ENCODE results near the gene CCDC183. TPM values are rescaled to one million over a fixed set of nuclear protein-coding genes. Genes with fewer than 3 reads are reported as not detected.
"Not testable (repeated sequence)": the region's sequence is repeated elsewhere in the genome, so short reads cannot be mapped to it uniquely, and the experiment has no call there.

The CCDC183 gene
- total and polyA plus RNA-seq, 10 donors = 0.41 to 1.6 (median 0.69) TPM

DNA sequence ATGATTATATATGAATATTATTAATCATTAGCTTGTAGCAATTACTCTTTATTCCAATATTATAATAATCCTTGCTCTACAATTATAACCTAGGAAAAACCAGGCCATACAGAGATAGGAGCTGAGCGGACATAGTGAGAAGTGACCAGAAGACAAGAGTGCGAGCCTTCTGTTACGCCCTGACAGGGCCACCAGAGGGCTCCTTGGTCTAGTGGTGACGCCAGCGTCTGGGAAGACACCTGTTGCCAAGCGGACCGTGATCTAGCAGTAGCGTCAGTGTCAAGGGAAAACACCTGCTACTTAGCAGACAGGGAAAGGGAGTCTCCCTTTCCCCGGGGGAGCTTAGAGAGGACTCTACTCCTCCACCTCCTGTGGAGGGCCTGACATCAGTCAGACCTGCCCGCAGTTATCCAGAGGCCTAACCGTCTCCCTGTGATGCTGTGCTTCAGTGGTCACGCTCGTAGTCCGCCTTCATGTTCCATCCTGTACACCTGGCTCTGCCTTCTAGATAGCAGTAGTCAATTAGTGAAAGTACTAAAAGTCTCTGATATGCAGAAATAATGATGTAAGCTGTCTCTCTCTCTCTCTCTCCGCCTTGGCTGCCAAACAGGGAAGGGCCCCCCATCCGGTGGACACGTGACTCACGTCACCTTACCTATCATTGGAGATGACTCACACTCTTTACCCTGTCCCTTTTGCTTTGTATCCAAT lies 29.6 kb upstream of the CCDC183 start:
- Histone ChIP-seq H3K27me3 (replicated peaks in 1 of 7) (peaks cover 0 to 60% (median 8%) of the 10 kb centered on the region in 7 donors), H3K4me1 (peaks cover 0 to 46% (median 10%) of the 10 kb centered on the region in 6 donors), H3K27ac (peak overlapping the region in 4 of 8 donors; percentile 33 to 55 (median 44))
- peak in 6 of 11 experiments; percentile 16 to 54 (median 44) for TF ChIP-seq CTCF (IDR thresholded peaks at IDR 0.05 in 8 of 11, conservative IDR thresholded peaks at IDR 0.05 in 3 of 11)
- 38 to 51% (median 43%) methylated on average over 11 to 18 of the region's 18 CpGs for WGBS, 5 donors
- H3K9me3 ChIP-seq; H3K36me3 ChIP-seq; DNase-seq; H3K4me3 ChIP-seq; intact Hi-C loops (cut with DNase I; ENCODE audit: low total_unique reads): not testable (repeated sequence)

DNA sequence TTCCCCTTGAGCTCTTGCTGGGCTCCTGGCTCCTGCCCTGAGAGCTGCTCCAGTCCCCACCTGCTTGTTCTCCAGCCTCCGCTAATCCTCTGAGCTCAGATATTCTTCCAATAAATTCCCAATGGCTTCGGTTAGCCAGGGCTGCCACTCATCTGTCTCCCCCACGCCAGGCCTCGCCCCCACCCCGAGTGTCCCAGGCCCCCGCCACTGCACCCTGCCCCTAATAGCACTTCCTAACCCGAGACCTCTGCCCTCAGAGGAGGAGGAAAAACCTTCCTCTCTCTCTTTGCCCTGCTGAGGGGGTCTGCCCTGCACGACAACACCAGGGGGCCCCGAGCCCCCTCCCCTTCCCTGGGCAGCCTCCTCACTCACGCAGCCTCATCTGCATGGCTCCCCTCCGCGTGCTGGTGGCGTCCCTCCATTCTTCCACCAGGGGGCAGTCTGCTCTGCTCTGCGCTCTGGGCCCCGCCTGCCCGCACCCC lies 26.4 kb upstream of the CCDC183 start:
- Histone ChIP-seq H3K27ac (no peak overlapping the region), H3K36me3 (no peaks in the 10 kb centered on the region), H3K9me3 (peaks cover 0 to 10% (median 7%) of the 10 kb centered on the region in 8 donors), H3K4me1 (peaks cover 0 to 38% (median 12%) of the 10 kb centered on the region in 6 donors), H3K27me3 (replicated peaks in 1 of 7) (peaks cover 0 to 28% (median 0%) of the 10 kb centered on the region in 7 donors), H3K4me3 (no peak overlapping the region)
- intact Hi-C loops (cut with DNase I; ENCODE audit: low total_unique reads) = no loop called here
- DNase-seq = no peak
- WGBS, 5 donors = 6 to 16% (median 11%) methylated on average over 6 to 16 of the region's 16 CpGs
- TF ChIP-seq CTCF (IDR thresholded peaks at IDR 0.05 in 8 of 11, conservative IDR thresholded peaks at IDR 0.05 in 3 of 11) (peak in 9 of 11 experiments; percentile 24 to 78 (median 60)), POLR2AphosphoS5 (IDR thresholded peaks at IDR 0.05) (no peak), POLR2A (IDR thresholded peaks at IDR 0.05) (no peak)

DNA sequence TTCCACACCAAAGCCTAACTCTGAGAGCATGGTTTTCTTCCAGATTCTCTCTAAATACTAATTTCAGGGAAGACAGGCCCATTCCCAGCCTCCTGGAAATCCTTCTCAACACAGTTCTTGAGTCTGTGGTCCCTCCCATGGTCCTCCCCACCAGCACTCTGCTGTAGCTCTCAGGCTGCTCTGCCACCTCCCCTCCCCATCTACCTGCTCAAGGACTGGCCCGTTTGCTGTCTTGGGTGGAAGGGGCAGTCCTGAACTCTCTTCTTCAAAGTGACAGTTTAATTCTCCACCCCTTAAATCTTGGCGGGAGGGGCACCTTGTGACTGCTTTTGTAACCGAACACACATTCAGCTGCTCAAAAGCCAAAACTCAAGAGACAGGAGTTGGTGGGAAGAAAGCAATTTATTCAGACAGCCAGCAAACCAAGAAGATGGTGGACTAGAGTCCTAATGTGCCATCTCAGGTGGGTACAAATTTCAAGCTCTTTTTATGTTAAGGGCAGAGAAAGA lies 24.2 kb upstream of the CCDC183 start:
- intact Hi-C loops (cut with DNase I; ENCODE audit: low total_unique reads) = no loop called here
- WGBS, 5 donors = 65 to 81% (median 78%) methylated on average over 3 of the region's 3 CpGs
- H3K36me3 ChIP-seq = no peaks in the 10 kb centered on the region
- peaks cover 0 to 18% (median 7%) of the 10 kb centered on the region in 6 donors for H3K4me1 ChIP-seq
- H3K27ac ChIP-seq = no peak overlapping the region
- no peak overlapping the region for H3K4me3 ChIP-seq
- peaks cover 0 to 22% (median 0%) of the 10 kb centered on the region in 7 donors for H3K27me3 ChIP-seq (replicated peaks in 1 of 7)
- TF ChIP-seq CTCF (IDR thresholded peaks at IDR 0.05 in 8 of 11, conservative IDR thresholded peaks at IDR 0.05 in 3 of 11) = no peak
- TF ChIP-seq POLR2AphosphoS5 (IDR thresholded peaks at IDR 0.05) = no peak
- TF ChIP-seq POLR2A (IDR thresholded peaks at IDR 0.05) = no peak
- H3K9me3 ChIP-seq = peaks cover 0 to 10% (median 7%) of the 10 kb centered on the region in 8 donors
- DNase-seq = no peak

DNA sequence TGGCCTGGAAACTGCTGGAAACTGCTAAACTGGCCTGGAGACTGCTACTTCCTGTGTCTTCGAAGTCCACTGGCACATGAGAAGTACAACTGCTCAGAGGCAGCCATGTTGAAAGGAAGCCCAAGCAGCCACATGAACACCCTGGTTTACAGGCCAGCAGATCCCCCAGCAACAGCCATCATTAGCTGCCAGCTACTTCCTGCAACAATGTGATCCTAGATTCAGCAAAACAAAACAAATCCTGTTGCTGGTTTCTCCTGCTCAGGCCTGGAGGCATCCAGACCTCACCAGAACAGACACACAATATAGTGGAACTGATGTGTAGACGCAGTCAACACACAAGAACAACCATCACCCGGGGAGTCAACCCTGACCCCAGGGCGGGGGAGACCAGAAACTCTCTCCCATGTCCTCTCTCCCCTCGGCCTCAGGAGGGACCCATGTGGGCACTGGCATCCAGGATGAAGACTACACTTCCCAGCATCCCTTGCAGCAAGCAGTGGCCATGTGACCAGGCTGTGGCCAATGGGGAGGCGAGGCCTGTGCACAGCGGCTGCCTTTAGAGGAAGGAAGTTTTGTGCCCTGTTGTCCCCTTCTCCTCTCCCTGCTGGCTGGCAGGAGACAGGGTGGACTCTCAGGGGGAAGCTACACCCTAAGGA lies 22.6 kb upstream of the CCDC183 start:
- Histone ChIP-seq H3K4me1 (peaks cover 0 to 9% (median 2%) of the 10 kb centered on the region in 6 donors), H3K4me3 (no peak overlapping the region), H3K27me3 (replicated peaks in 1 of 7) (peaks cover 0 to 8% (median 0%) of the 10 kb centered on the region in 7 donors), H3K36me3 (no peaks in the 10 kb centered on the region), H3K9me3 (peaks cover 0 to 10% (median 7%) of the 10 kb centered on the region in 8 donors), H3K27ac (no peak overlapping the region)
- peak; percentile 89 for DNase-seq
- WGBS, 5 donors = 67 to 84% (median 73%) methylated on average over 5 to 7 of the region's 7 CpGs
- intact Hi-C loops (cut with DNase I; ENCODE audit: low total_unique reads) = no loop called here
- TF ChIP-seq POLR2AphosphoS5 (IDR thresholded peaks at IDR 0.05) (peak in 1 of 3 donors; percentile 34), CTCF (IDR thresholded peaks at IDR 0.05 in 8 of 11, conservative IDR thresholded peaks at IDR 0.05 in 3 of 11) (no peak)

Data from spleen (tissue), 11 donors.